SK-N-SH (cell line): Measurements from ENCODE around the gene FBXO34. TPM values are rescaled to one million over a fixed set of nuclear protein-coding genes. Genes with fewer than 3 reads are reported as not detected.

Experiments
- CTCF ChIA-PET: fragments of 300-600, 350-600 bp; formaldehyde crosslinking; extraction: SDS; loops from one replicate; lab custom pipeline; 2021; lab: Yijun Ruan, JAX
- POLR2A ChIA-PET: fragments of 350-600 bp; sonication (Branson Sonifier 250); formaldehyde crosslinking; extraction: SDS; loops from one replicate; lab custom pipeline; 2020; ENCODE audit warnings: antibody characterized with exemption, inconsistent platforms; lab: Yijun Ruan, JAX
- DNase-seq: peaks from one replicate; pipeline ENCODE4 v3.0.0; 2012
- H2AFZ ChIP-seq: fragments of 200-600 bp; sonication (generic); 2 replicates; pipeline ENCODE4 v1.8.1; 2016; ENCODE audit warnings: antibody characterized with exemption, mild to moderate bottlenecking, low read depth
- H3F3A ChIP-seq: fragments of 200-600 bp; sonication (generic); replicated peaks from 2 replicates; pipeline ENCODE3; 2016; ENCODE audit warnings: antibody characterized with exemption, mild to moderate bottlenecking; ENCODE audit not compliant: insufficient read depth
- H3K27ac ChIP-seq, 2 experiments: fragments of 200-500 bp in 1 of 2; fragments of 200-600 bp in 1 of 2; sonication (Bioruptor generic) in 1 of 2; sonication (generic), shearing (Covaris generic) in 1 of 2; 2 replicates each; pipeline versions ENCODE4 v1.5.1 to v1.6.1; 2014 to 2016; ENCODE audit warnings: low read depth in 2 of 2, inconsistent platforms in 1 of 2, low read length in 1 of 2, mild to moderate bottlenecking in 1 of 2, mixed read lengths in 1 of 2
- H3K27me3 ChIP-seq: fragments of 200-600 bp; sonication (generic), shearing (Covaris generic); 2 replicates; pipeline ENCODE4 v1.6.1; 2016; ENCODE audit warnings: mixed run types; ENCODE audit not compliant: insufficient read depth
- H3K36me3 ChIP-seq, 2 experiments: fragments of 200-500 bp in 1 of 2; fragments of 200-600 bp in 1 of 2; sonication (Bioruptor generic) in 1 of 2; sonication (generic) in 1 of 2; replicated peaks in 1 of 2; 2 replicates each; pipeline versions ENCODE3 to v1.5.1; 2014 to 2016; ENCODE audit warnings: low read length in 1 of 2, mild to moderate bottlenecking in 1 of 2; ENCODE audit not compliant: insufficient read depth in 2 of 2, control insufficient read depth in 1 of 2
- H3K4me1 ChIP-seq, 2 experiments: fragments of 200-500 bp in 1 of 2; fragments of 200-600 bp in 1 of 2; sonication (Bioruptor generic) in 1 of 2; sonication (generic), shearing (Covaris generic) in 1 of 2; 2 replicates each; pipeline versions ENCODE4 v1.5.1 to v1.6.1; 2014 to 2016; ENCODE audit warnings: low read depth in 1 of 2, low read length in 1 of 2, mixed run types in 1 of 2; ENCODE audit not compliant: insufficient read depth in 2 of 2, control insufficient read depth in 1 of 2
- H3K4me2 ChIP-seq: fragments of 200-600 bp; sonication (generic), shearing (Covaris generic); 2 replicates; pipeline ENCODE4 v1.6.1; 2017; ENCODE audit warnings: mixed run types
- H3K4me3 ChIP-seq, 2 experiments: fragments of 200-500 bp in 1 of 2; fragments of 200-600 bp in 1 of 2; sonication (Bioruptor generic) in 1 of 2; sonication (generic), shearing (Covaris generic) in 1 of 2; 2 replicates each; pipeline versions ENCODE4 v1.5.1 to v1.8.1; 2014 to 2016; ENCODE audit warnings: low read depth in 2 of 2, inconsistent platforms in 1 of 2, low read length in 1 of 2, mild to moderate bottlenecking in 1 of 2, mixed read lengths in 1 of 2, moderate library complexity in 1 of 2
- H3K79me2 ChIP-seq: fragments of 200-600 bp; sonication (generic); 2 replicates; pipeline ENCODE4 v1.8.1; 2017; ENCODE audit warnings: mild to moderate bottlenecking; ENCODE audit not compliant: insufficient read depth
- H3K9ac ChIP-seq: fragments of 200-600 bp; sonication (generic); 2 replicates; pipeline ENCODE4 v1.6.1; 2017; ENCODE audit warnings: mixed run types
- H3K9me2 ChIP-seq: fragments of 200-600 bp; sonication (generic); 2 replicates; pipeline ENCODE4 v1.6.1; 2017; ENCODE audit warnings: mixed run types
- H3K9me3 ChIP-seq: fragments of 200-600 bp; sonication (generic); 2 replicates; pipeline ENCODE4 v1.6.1; 2017; ENCODE audit warnings: mixed run types, mild to moderate bottlenecking, moderate library complexity
- H4K20me1 ChIP-seq: fragments of 200-600 bp; sonication (generic); 2 replicates; pipeline ENCODE4 v1.6.1; 2017; ENCODE audit warnings: mild to moderate bottlenecking, mixed run types; ENCODE audit not compliant: insufficient read depth
- EP300 ChIP-seq, 2 experiments: IDR thresholded peaks; 2 replicates each; pipeline versions ENCODE4 v1.4.0 to v1.6.1; 2012; ENCODE audit warnings: borderline replicate concordance in 1 of 2, low read depth in 1 of 2, low read length in 1 of 2
- EZH2phosphoT487 ChIP-seq: fragments of 200-600 bp; sonication (generic); IDR thresholded peaks from 2 replicates; pipeline ENCODE4 v1.6.1; 2017; ENCODE audit warnings: low read depth, mixed run types, mild to moderate bottlenecking, antibody characterized with exemption, moderate library complexity, borderline replicate concordance
- GABPA ChIP-seq: IDR thresholded peaks from 2 replicates; pipeline ENCODE4 v1.4.0; 2012; ENCODE audit warnings: low read depth, mild to moderate bottlenecking
- GATA2 ChIP-seq: sonication (generic); formaldehyde crosslinking; IDR thresholded peaks from 2 replicates; pipeline ENCODE4 v1.5.0; 2020; ENCODE audit warnings: mild to moderate bottlenecking, missing genetic modification reagents
- JUND ChIP-seq: IDR thresholded peaks from 2 replicates; pipeline ENCODE4 v1.4.0; 2012
- MEF2A ChIP-seq: IDR thresholded peaks from 2 replicates; pipeline ENCODE4 v1.4.0; 2012; ENCODE audit warnings: low read depth, borderline replicate concordance
- RCOR1 ChIP-seq: fragments of 150-350 bp; IDR thresholded peaks from 2 replicates; pipeline ENCODE4 v1.6.1; 2017; ENCODE audit warnings: antibody characterized with exemption, low read length
- TCF12 ChIP-seq: IDR thresholded peaks from 2 replicates; pipeline ENCODE4 v1.4.0; 2012
- TEAD4 ChIP-seq: IDR thresholded peaks from 2 replicates; pipeline ENCODE4 v1.4.0; 2012; ENCODE audit warnings: mild to moderate bottlenecking, borderline replicate concordance; ENCODE audit not compliant: insufficient read depth
- WGBS: methylation state at CpG from one replicate; pipeline ENCODE4 v1.1.6; 2017; ENCODE audit warnings: low lambda C conversion rate; 5-methylcytosine and 5-hydroxymethylcytosine counted together
- polyA plus RNA-seq, 3 experiments: library from polyadenylated mRNA; depleted of rRNA; stranded (reverse); fragments of >200 nt; gene quantifications; 2 replicates each; pipeline ENCODE4 v1.2.3, GENCODE V29; 2012
- TF ChIP-seq, protein P1 (sequence below): fragments of 200-600 bp; sonication (generic); IDR thresholded peaks from 2 replicates; pipeline ENCODE4 v1.6.1; 2017; ENCODE audit warnings: antibody characterized with exemption, mild to moderate bottlenecking, moderate library complexity
- TF ChIP-seq, protein P2 (sequence below): IDR thresholded peaks from 2 replicates; pipeline ENCODE4 v1.4.0; 2012; ENCODE audit warnings: low read depth

The FBXO34 gene
- polyA plus RNA-seq, 1 of the 3 experiments (the other 2 are of a cell fraction), result 10.0 TPM

DNA sequence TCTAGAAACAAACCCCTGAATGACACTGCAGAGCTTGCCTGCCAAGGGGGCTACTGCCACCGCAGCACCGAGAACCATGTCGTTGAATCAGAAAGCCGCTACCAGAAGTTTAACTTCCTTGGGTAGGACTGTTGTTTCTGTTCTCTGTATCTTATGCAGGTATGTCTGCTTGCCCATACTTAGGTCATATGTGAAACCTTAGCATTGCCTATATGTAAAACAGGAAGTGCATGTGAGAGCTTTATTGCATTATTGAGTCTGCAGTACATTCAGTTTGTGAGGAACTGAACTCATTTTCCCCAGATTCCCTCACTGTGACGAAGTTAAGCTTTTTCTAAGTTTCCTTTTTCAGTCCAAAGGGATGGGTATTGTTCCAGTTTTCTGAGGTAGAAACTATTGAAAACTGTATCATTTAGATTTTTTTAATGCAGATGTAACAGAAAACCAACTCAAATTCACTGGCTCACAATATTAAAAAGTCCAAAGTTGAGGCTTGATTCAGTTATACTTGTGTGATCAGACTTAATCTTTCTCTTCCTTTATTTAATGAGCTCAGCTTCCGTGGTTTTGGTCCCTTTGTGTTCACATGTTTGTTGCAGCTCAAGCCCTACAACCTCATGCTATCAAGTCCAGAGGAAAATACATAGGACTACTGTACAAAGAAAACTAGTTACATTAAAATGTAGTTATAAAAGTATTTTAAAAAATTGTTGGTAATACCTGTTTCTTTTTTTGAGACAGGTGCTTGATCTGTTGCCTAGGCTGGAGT, 6.9 kb downstream of the FBXO34 start:
- peaks cover 36% of the 10 kb centered on the region; the same call in 1 of the 2 replicates for H4K20me1 ChIP-seq
- H3K4me2 ChIP-seq, result no peak overlapping the region
- H3K27ac ChIP-seq, result no peak overlapping the region
- no peak overlapping the region for H3K9ac ChIP-seq
- H3K27me3 ChIP-seq, result no peaks in the 10 kb centered on the region
- over 99% methylated on average over 6 of the region's 6 CpGs for WGBS
- POLR2A ChIA-PET, result no interaction called here
- H2AFZ ChIP-seq, result no peak overlapping the region
- DNase-seq, result no peak
- H3F3A ChIP-seq, result no peaks in the 10 kb centered on the region
- H3K4me3 ChIP-seq, result no peak overlapping the region
- H3K36me3 ChIP-seq, result no peaks in the 10 kb centered on the region
- CTCF ChIA-PET, result interaction anchor here (1.7 kb wide), 1 partner anchor 76 kb away, joined by 6 read pairs; no protein-coding TSS in a partner anchor
- peaks cover 8 to 12% of the 10 kb centered on the region in 2 experiments; a peak in 3 of 4 replicates for H3K4me1 ChIP-seq
- H3K79me2 ChIP-seq, result peaks cover 97% of the 10 kb centered on the region
- H3K9me3 ChIP-seq, result no peaks in the 10 kb centered on the region
- no peaks in the 10 kb centered on the region for H3K9me2 ChIP-seq
- TF ChIP-seq GABPA (no peak), EP300 (IDR thresholded peaks at IDR 0.05; ENCODE audit: borderline replicate concordance in 1 of 2, low read depth in 1 of 2, low read length in 1 of 2) (no peak), RCOR1 (no peak), MEF2A (no peak), TCF12 (no peak), TEAD4 (no peak), EZH2phosphoT487 (no peak), JUND (no peak)
- TF ChIP-seq, protein P1, sequence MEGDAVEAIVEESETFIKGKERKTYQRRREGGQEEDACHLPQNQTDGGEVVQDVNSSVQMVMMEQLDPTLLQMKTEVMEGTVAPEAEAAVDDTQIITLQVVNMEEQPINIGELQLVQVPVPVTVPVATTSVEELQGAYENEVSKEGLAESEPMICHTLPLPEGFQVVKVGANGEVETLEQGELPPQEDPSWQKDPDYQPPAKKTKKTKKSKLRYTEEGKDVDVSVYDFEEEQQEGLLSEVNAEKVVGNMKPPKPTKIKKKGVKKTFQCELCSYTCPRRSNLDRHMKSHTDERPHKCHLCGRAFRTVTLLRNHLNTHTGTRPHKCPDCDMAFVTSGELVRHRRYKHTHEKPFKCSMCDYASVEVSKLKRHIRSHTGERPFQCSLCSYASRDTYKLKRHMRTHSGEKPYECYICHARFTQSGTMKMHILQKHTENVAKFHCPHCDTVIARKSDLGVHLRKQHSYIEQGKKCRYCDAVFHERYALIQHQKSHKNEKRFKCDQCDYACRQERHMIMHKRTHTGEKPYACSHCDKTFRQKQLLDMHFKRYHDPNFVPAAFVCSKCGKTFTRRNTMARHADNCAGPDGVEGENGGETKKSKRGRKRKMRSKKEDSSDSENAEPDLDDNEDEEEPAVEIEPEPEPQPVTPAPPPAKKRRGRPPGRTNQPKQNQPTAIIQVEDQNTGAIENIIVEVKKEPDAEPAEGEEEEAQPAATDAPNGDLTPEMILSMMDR, result no peak

DNA sequence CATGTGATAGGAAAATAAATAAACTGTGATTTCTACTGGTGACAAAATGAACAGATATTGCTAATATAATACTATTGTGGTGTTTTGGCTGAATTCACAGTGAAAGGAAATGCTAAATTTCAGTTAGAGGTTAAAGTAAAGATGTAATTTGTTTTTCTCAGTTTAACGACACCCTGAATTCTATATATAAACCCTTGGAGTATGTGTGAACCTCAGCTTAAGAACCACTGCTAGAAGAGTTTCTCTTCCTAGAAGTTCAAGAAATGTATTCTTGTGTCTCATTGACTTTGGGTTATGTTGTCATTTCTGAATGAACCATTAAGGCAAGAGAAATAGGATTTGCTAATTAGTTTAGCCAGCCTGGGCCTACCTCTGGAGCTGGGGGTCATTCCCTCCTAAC, 8.2 kb downstream of the FBXO34 start:
- CTCF ChIA-PET, result no interaction called here

More for the DNA sequence above, 8.2 kb downstream of the FBXO34 start:
- H3K9ac ChIP-seq, result no peak overlapping the region
- POLR2A ChIA-PET, result no interaction called here
- no peaks in the 10 kb centered on the region for H3K9me2 ChIP-seq
- H3K9me3 ChIP-seq, result no peaks in the 10 kb centered on the region
- 100% methylated on average over 1 of the region's 1 CpG for WGBS
- TF ChIP-seq, protein P2, sequence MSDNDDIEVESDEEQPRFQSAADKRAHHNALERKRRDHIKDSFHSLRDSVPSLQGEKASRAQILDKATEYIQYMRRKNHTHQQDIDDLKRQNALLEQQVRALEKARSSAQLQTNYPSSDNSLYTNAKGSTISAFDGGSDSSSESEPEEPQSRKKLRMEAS, result no peak
- TF ChIP-seq GATA2 (CRISPR knock-in tag) (no peak), TCF12 (no peak)
- no peaks in the 10 kb centered on the region for H3F3A ChIP-seq
- H3K4me1 ChIP-seq, result peaks cover 0 to 7% of the 10 kb centered on the region in 2 experiments; a peak in 2 of 4 replicates
- peaks cover 98% of the 10 kb centered on the region for H3K79me2 ChIP-seq
- no peak overlapping the region for H2AFZ ChIP-seq
- H3K4me2 ChIP-seq, result no peak overlapping the region
- no peaks in the 10 kb centered on the region for H3K36me3 ChIP-seq
- H4K20me1 ChIP-seq, result peaks cover 25% of the 10 kb centered on the region; the same call in 1 of the 2 replicates
- no peak overlapping the region for H3K4me3 ChIP-seq
- H3K27me3 ChIP-seq, result no peaks in the 10 kb centered on the region
- H3K27ac ChIP-seq, result no peak overlapping the region
- no peak for DNase-seq
